Measurements from ENCODE around the gene PLS1.

PLS1 gene

GRCh38 chr3:142652826-142653292 lies 56.7 kb downstream of the PLS1 start:
- no peak for TF ChIP-seq PATZ1 (CRISPR knock-in tag; IDR thresholded peaks at IDR 0.05; ENCODE audit: borderline replicate concordance)
- no peak for TF ChIP-seq SNAI2 (CRISPR knock-in tag; IDR thresholded peaks at IDR 0.05)
- TF ChIP-seq TSHZ2 (CRISPR knock-in tag; IDR thresholded peaks at IDR 0.05): no peak
- TF ChIP-seq ZNF70 (CRISPR knock-in tag; IDR thresholded peaks at IDR 0.05): no peak
- TF ChIP-seq POU6F1 (CRISPR knock-in tag; IDR thresholded peaks at IDR 0.05; ENCODE audit: borderline replicate concordance, low read depth): no peak
- TF ChIP-seq OSR1 (CRISPR knock-in tag; IDR thresholded peaks at IDR 0.05): no peak
- no peak for TF ChIP-seq BACH2 (CRISPR knock-in tag; IDR thresholded peaks at IDR 0.05; ENCODE audit: borderline replicate concordance)
- TF ChIP-seq RARB (CRISPR knock-in tag; IDR thresholded peaks at IDR 0.05): no peak
- TF ChIP-seq CREB5 (CRISPR knock-in tag; IDR thresholded peaks at IDR 0.05; ENCODE audit: low read depth): no peak
- TF ChIP-seq GLIS3 (CRISPR knock-in tag; IDR thresholded peaks at IDR 0.05): no peak
- TF ChIP-seq CSDC2 (CRISPR knock-in tag; IDR thresholded peaks at IDR 0.05): no peak
- no peak for TF ChIP-seq PPARA (CRISPR knock-in tag; IDR thresholded peaks at IDR 0.05; ENCODE audit: borderline replicate concordance)
- TF ChIP-seq ZNF8 (CRISPR knock-in tag; IDR thresholded peaks at IDR 0.05): no peak
- TF ChIP-seq ZFP30 (CRISPR knock-in tag; IDR thresholded peaks at IDR 0.05): no peak
- no peak for TF ChIP-seq ISL1 (CRISPR knock-in tag; IDR thresholded peaks at IDR 0.05)
- no peak for ATAC-seq

- ATAC-seq: no peak
- TF ChIP-seq POU6F1 (CRISPR knock-in tag; IDR thresholded peaks at IDR 0.05; ENCODE audit: borderline replicate concordance, low read depth): no peak
- TF ChIP-seq OSR1 (CRISPR knock-in tag; IDR thresholded peaks at IDR 0.05): no peak
- TF ChIP-seq CSDC2 (CRISPR knock-in tag; IDR thresholded peaks at IDR 0.05): no peak
- TF ChIP-seq CREB5 (CRISPR knock-in tag; IDR thresholded peaks at IDR 0.05; ENCODE audit: low read depth): no peak
- no peak for TF ChIP-seq ZFP30 (CRISPR knock-in tag; IDR thresholded peaks at IDR 0.05)
- TF ChIP-seq RARB (CRISPR knock-in tag; IDR thresholded peaks at IDR 0.05): no peak
- no peak for TF ChIP-seq ZNF565 (CRISPR knock-in tag; conservative IDR thresholded peaks at IDR 0.05; ENCODE audit: low read depth)
- TF ChIP-seq PPARA (CRISPR knock-in tag; IDR thresholded peaks at IDR 0.05; ENCODE audit: borderline replicate concordance): no peak
- no peak for TF ChIP-seq ARNTL (CRISPR knock-in tag; IDR thresholded peaks at IDR 0.05; ENCODE audit: borderline replicate concordance, low read depth)
- no peak for TF ChIP-seq TOX (CRISPR knock-in tag; IDR thresholded peaks at IDR 0.05; ENCODE audit: borderline replicate concordance)
- no peak for TF ChIP-seq TCF4 (CRISPR knock-in tag; IDR thresholded peaks at IDR 0.05; ENCODE audit: borderline replicate concordance)
- no peak for TF ChIP-seq ZNF8 (CRISPR knock-in tag; IDR thresholded peaks at IDR 0.05)
- no peak for TF ChIP-seq CSRNP3 (CRISPR knock-in tag; IDR thresholded peaks at IDR 0.05)
- no peak for TF ChIP-seq ESRRG (CRISPR knock-in tag; IDR thresholded peaks at IDR 0.05)
- TF ChIP-seq ISL1 (CRISPR knock-in tag; IDR thresholded peaks at IDR 0.05): no peak
- no peak for TF ChIP-seq ZFP3 (CRISPR knock-in tag; IDR thresholded peaks at IDR 0.05)
- TF ChIP-seq BACH2 (CRISPR knock-in tag; IDR thresholded peaks at IDR 0.05; ENCODE audit: borderline replicate concordance): no peak
Measured at GRCh38 chr3:142656575-142656974, 60.4 kb downstream of the PLS1 start.
